Adipose tissue (tissue), 3 donors: ENCODE data around the gene CFAP61. TPM values are rescaled to one million over a fixed set of nuclear protein-coding genes. Genes with fewer than 3 reads are reported as not detected.
"Not testable (repeated sequence)": the region's sequence is repeated elsewhere in the genome, so short reads cannot be mapped to it uniquely, and the experiment has no call there.

Experiments
- H3K27ac ChIP-seq: one replicate; pipeline ENCODE4 v1.5.1; 2013; ENCODE audit warnings: low read depth, low read length
- WGBS, 3 donors: extraction: QIAGEN DNeasy Blood & Tissue Kit; methylation state at CpG; one replicate each; pipeline ENCODE4 v1.1.7; 2013; 5-methylcytosine and 5-hydroxymethylcytosine counted together
- polyA plus RNA-seq, 3 donors: library from polyadenylated mRNA; stranded (reverse); fragments of 200-250 nt; gene quantifications; one replicate each; pipeline ENCODE4 v1.2.3, GENCODE V29; 2013
- donor health status: healthy with polysubstance abuse.
- donor health status: Bipolar disorder and iron deficiency.
- donor health status: healthy.

The CFAP61 gene
- polyA plus RNA-seq, 3 donors = 0.24 TPM; not detected in 2

DNA sequence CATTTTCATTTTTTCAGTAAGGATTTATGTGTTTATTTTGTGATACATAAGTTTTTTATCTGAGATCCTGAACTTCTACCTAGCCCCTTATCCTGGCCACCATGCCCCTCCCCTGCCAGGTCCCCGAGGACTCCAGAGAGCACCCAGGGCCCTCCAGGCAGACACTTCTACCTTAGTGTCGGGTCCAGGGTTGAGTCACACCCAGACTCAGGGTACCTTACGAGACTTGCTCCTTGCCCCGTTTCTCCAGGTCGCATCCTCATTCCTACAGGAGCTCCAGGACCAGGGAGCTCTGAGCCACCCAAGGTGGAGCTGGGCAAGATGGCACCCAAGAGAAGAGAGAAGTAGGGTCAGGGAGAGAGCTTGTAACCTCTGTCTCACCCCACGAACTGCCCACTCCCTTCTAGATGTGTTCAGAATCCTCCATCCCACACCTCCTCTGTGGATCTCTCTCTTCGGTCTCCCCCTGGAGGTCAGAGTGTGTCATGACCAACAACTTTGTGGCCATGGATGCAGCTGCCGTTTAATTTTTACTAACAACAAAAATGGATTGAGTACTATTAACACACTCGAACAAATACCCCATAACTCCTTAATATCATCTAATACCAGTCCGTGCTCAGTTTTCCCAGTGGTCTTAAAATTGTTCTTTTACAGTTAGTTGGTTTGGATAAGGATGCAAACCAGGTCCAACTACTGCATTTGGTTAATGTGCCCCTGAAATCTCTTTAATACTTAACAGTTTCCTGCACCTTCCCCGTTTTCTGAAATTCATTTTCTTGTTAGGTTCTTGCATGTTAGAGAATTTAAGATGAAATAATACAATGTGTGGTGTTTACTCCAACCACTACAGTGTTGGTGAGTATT is 185.0 kb downstream of the CFAP61 start:
- WGBS, 3 donors = 41 to 47% (median 43%) methylated on average over 11 of the region's 11 CpGs
- H3K27ac ChIP-seq = no peak overlapping the region

DNA sequence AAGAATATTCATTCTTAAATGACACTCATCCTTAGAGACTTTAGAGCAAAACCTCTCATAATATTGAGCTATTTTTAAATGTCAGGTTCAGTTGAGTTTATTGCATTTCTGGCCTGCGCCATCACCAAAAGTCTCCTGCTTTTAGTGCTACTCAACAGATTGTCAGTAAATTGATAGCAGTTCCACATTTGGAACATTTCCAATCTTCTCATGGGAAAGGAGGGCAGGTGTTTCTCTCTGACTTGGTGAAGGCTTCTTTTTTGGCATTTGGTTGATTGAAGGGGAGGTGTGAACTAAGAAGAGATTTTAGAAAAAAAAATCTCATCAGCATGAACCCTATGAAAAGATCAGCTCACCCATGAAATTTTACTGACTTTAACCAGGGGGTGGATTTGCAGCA is 189.6 kb downstream of the CFAP61 start:
- 60 to 83% (median 75%) methylated on average over 1 of the region's 1 CpG for WGBS, 3 donors
- H3K27ac ChIP-seq = no peak overlapping the region

DNA sequence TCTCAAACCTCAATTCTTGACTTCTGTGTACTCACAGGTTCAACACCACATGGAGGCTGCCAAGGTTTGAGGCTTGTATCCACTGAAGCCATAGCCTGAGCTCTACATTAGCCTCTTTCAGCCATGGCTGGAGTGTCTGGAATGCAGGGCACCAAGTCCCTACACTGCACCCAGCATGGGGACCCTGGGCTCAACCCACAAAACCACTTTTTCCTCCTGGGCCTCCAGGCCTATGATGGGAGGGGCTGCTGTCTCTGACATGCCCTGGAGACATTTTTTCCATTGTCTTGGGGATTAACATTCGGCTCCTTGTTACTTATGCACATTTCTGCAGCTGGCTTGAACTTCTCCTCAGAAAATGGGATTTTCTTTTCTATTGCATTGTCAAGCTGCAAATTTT is 192.1 kb downstream of the CFAP61 start:
- WGBS, 3 donors = 75 to 91% (median 89%) methylated on average over 1 of the region's 1 CpG

DNA sequence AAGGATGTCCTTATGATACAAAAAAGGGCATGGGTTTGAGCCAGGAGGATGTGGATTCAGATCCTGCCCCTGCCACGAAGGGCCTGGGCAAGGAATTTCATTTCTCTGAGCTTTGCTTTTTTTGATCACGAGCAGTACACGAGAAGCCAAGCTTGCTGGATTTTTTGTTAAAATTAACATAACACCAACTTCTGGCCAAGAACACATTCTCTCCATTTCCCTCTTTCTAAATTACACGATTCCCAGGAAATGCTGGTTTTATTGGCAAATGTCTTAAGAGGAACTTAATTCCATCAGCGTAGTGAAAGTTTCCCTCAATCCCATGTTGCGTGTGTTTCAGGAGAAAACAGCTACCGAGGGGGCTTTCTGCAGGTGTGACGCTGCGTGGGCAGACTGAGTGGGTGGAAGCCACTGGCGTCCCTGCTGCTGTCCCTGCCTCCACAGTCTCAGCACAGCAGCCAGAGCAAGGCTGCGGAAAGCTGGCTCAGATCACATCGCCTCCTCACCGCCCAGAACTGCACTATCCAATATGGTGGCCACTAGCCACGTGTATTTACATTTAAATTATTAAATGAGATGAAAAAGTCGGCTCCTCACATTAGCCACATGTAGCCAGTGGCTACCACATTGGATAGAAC is 194.8 kb downstream of the CFAP61 start:
- H3K27ac ChIP-seq = no peak overlapping the region
- 79 to 83% (median 82%) methylated on average over 15 of the region's 15 CpGs for WGBS, 3 donors

More for the DNA sequence above, 192.1 kb downstream of the CFAP61 start:
- H3K27ac ChIP-seq = not testable (repeated sequence)

DNA sequence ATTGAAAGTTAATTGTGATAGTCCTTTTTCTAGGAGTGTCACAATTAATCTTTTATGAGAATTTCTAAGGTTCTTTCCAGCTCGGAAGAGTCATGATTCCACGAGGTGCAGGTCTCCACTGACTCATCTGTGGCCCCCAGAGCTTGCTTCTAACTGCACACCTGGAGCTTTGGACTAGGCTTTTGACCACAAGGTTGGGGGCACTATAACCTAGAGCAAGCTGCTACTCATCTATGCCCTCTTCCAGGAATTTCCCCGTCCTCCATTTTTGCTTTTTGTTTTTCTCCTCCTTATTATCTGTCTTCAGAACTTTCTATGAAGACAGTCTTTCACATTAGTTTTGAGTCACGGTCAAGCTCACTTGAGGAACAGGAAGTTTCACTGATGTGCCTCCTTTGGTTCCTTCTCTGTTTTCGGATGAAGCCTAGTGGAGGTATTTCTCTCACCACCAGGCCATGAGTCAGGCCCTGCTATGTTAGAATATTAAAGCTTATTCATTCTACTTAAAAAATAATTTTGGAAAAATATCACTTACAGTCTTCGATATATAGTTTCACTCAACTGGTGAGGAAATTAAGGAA is 196.4 kb downstream of the CFAP61 start:
- no peak overlapping the region for H3K27ac ChIP-seq
- WGBS, 3 donors = 69 to 89% (median 75%) methylated on average over 6 of the region's 6 CpGs

DNA sequence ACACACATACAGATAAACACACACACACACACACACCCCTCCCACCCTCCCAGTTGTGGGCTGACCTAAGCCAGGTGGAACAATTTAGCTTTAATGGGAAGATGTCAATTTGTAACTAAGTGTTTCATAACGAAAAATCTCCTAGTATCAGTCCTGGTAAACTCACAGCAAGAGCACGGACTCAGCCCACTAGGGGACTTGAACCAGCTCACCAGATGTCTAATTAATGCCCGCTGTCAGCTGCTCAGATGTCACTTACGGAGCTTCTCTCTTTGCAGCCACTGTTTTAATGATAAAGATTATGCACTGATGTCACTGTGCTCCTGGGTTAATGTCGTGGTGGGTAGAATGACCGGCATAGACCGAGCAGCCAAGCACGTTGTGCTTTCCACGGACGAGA is 199.0 kb downstream of the CFAP61 start:
- no peak overlapping the region for H3K27ac ChIP-seq
- 81 to 90% (median 86%) methylated on average over 10 of the region's 10 CpGs for WGBS, 3 donors

DNA sequence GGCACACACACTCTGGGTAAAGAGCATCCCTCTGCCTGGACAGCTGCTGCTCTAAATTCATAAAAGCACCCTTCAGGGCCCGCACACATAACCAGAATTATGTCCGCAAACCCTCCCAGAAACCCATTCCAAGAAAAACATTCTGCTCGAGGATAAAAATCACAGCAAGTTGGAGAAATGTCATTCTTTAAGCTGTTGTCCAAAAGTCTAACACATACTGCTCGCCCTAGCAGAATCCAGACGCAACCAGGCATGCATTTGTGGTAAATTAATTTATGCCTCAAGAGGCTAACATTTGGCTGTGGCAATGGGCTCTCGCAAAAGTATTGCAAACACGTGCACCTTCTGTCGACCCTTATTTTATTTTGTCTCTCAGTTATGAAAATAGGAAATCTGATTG is 199.5 kb downstream of the CFAP61 start:
- 69 to 74% (median 72%) methylated on average over 8 of the region's 8 CpGs for WGBS, 3 donors
- no peak overlapping the region for H3K27ac ChIP-seq

DNA sequence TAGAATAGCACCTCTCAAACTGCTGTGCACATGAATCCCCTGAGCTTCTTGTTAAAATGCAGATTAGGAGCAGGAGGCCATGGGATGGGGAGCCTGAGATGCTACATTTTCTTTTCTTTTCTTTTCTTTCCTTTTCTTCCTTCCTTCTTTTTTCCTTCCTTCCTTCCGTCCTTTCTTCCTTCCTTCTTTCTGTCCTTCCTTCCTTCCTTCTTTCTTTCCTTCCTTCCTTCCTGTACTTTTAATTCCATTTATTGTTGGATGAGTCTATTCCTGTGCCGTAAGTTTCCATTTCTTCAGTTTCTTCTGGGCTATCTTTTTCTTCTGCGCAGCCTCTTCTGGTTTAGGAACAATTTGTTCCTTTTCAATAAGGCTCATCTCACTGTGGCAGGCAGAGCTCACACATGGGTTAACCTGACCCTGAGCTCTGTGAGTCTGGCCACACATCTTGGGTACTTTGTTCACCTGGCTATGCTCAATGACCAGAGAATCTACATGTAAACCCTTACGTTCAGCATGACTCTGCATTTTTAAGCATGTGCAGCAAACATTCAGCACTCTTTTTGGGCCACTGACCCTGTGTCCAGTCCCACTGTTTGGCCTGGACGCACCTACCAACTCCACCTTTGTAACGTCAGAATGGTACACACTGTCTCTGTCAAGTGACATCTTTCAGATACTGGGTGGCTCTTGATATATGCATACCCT is 200.9 kb downstream of the CFAP61 start:
- 70 to 75% (median 75%) methylated on average over 6 of the region's 6 CpGs for WGBS, 3 donors
- H3K27ac ChIP-seq = no peak overlapping the region

DNA sequence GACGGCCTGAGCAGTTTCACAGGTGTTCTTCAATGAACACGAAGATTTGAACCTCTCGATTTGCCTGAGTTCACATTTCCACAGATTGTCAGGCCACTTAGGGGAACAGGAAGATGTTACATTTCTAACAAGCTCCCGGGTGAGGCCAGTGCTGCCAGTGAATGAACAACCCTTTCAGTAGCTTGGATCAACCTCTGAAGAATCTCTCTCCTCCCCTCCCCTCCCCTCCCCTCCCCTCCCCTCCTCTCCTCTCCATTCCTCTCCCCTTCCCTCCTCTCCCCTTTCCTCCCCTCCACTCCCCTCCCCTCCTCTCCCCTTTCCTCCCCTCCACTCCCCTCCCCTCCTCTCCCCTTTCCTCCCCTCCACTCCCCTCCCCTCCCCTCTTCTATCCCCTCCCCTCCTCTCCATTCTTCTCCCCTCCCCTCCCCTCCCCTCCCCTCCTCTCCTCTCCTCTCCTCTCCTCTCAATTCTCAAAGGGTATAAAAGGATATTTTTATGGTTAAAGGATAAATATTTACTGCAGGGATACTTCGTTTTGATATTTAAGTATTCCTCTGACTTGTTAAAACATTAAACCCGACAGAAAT is 201.5 kb downstream of the CFAP61 start:
- 47 to 61% (median 58%) methylated on average over 6 of the region's 6 CpGs for WGBS, 3 donors
- no peak overlapping the region for H3K27ac ChIP-seq

DNA sequence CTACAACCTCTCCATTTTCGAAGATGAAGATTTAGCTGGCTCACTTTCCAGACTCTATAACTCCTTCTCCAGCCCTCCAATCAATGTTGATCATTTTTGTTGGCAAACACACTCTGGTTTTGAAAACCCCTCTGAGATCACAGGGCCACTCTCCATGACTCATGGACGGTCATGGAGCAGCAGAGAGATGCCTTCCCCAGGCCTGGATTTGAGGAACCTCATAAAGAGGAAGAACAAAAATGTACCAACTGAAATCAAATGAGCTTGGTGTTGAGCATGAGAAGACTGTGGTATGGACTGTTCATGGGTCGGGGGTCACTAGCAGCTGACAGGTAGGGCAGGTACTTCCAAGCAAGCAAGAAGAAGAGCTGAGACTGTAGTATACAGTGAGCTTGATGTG is 202.8 kb downstream of the CFAP61 start:
- no peak overlapping the region for H3K27ac ChIP-seq
- 51 to 76% (median 59%) methylated on average over 3 of the region's 3 CpGs for WGBS, 3 donors

DNA sequence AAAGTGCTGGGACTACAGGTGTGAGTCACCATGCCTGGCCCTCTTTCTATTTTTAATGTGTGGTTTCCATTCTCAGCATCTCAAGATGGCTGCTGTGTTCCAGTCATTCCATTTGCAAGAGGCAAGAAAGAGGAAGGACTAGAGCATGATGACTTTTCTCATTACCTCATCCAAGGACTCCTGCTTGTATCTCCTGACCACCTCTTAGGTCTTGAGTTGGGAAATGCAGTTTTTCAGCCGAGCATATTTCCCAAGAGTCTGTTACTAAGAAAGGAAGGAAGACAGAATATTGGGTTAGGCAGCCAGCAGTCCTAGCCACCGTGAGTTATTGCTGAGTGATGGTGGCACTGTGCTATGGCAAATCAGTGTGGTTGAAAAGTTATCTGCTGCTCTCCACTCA is 207.2 kb downstream of the CFAP61 start:
- H3K27ac ChIP-seq = no peak overlapping the region
- 39 to 63% (median 44%) methylated on average over 2 of the region's 2 CpGs for WGBS, 3 donors

DNA sequence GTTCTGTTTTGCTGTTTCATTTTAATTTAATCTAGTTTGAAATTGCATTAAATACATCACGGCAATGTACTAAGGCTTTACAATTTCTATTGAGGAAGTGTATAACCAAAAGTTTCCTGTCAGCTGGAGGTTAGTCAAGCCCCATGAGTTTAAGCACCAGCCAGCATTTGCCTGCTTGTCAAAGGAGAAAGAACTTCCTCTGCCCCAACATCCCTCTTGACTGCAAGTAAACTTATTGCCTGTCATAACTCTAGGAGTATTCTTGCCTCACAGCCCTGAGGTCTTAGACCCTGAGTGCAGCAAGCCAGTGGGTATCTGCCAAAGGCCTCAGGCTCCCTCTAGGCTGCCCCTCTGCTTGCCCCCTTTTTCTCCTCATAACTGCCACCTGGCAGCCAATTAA is 208.8 kb downstream of the CFAP61 start:
- 34 to 76% (median 38%) methylated on average over 1 of the region's 1 CpG for WGBS, 3 donors
- no peak overlapping the region for H3K27ac ChIP-seq

DNA sequence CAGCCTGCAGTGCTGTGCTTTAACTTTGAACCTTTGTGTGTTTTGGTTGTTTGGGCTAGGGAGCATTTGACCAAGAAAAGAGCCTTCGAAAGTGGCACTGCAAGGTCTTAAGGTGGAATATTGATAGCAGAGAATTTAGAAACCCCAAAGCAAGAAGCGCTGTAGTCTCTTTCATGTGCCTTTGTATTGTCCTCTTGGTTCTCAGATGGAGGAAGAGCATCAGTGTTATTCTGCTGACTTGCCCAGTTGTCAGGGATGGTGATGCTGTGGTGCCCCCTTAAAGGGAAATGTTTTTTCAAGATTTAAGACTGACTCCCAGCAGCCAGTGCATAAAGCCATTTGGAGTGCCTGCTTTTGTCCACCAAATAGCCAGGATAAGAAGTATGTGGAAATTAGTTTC is 212.9 kb downstream of the CFAP61 start:
- WGBS, 3 donors = 57 to 74% (median 64%) methylated on average over 2 of the region's 2 CpGs

DNA sequence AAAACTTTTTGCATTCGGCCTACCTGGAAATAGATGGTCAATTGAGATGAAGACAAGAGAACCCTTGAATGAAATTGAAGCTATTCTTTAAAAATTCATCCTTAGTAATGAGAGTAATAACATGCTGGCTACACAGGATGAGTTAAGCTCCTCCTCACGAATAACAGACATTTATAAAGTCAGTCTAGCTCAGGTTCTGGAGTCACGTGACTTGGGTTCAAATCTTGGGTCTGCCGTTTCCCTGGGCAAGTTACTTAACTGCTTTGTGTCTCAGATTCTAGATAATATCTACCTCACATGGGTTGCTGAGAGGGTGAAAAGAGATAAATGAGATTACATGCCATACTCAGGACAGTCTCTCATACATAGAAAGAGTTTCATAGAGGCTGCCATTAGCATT is 214.2 kb downstream of the CFAP61 start:
- no peak overlapping the region for H3K27ac ChIP-seq
- WGBS, 3 donors = 66 to 87% (median 85%) methylated on average over 4 of the region's 4 CpGs

More for the DNA sequence above, 212.9 kb downstream of the CFAP61 start:
- H3K27ac ChIP-seq = no peak overlapping the region

DNA sequence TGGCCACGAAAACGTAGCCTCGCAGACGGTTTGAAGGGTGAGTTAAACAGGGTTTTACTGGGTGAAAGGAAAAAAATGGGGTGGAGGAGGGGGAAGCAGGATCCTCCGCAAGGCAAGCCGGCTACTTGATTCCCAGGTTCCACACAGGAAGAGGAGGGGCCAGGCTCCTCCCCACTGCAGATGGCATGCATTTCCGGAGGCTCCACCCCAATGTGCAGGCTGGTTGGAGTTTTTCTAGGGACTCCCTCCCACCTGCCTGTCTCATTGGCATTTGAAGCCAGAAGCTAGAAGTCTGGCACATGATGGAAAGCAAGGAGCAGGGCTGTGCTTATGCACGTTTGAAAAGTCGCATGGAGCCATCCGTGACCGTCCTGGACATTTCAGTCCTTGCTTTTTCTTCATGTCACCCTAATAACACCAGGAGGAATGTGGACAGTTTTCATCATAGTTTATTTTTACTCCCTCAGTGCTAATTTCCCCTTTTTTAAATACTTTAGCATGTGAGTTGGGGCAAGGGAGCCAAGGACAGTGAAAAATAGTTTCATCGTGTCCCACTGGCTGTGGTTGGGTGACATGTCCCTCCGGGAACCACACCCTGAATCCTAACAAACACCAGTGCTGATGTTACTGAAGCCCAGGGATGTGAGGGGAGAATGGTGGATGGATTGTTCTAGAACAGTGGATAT is 215.5 kb downstream of the CFAP61 start:
- 62 to 75% (median 63%) methylated on average over 13 of the region's 13 CpGs for WGBS, 3 donors
- H3K27ac ChIP-seq = no peak overlapping the region

DNA sequence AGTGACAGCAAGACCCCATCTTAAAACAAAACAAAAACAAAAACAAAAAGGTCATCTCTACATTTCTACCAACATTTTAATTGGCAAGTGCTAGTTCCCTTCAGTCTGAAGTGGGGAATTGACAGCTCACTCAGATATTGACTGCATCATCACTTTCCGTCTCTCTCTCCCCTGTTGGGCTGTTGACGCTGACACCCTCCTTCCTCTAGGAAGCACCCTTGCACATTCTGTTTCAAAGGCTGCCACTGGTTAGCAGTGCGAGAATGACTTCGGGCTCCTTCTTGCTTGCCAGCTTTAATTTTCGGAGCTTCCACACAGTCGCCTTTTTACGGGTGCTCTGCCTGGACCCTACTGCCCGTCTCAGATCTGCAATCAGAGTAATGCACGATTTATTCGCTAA is 218.9 kb downstream of the CFAP61 start:
- no peak overlapping the region for H3K27ac ChIP-seq
- 77 to 81% (median 80%) methylated on average over 10 of the region's 10 CpGs for WGBS, 3 donors

DNA sequence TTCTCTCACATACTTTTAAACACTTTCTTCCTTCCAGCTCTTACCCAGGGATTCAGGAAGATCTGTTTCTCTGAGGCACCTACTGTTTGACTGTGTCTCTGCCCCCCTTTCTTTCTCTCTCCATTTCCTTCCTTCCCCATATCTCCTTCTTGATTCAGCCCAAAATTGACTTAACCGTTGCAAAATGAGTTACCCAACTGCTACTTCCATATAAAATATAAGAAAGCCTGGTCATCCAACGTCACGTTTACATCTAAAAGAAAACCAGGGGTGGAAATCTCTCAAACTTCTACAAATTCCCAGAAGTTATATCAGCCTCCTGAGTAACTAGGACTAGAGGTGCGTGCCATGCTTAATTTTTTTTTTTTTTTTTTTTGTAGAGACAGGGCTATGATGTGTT is 220.4 kb downstream of the CFAP61 start:
- WGBS, 3 donors = 55 to 83% (median 68%) methylated on average over 4 of the region's 4 CpGs
- no peak overlapping the region for H3K27ac ChIP-seq

DNA sequence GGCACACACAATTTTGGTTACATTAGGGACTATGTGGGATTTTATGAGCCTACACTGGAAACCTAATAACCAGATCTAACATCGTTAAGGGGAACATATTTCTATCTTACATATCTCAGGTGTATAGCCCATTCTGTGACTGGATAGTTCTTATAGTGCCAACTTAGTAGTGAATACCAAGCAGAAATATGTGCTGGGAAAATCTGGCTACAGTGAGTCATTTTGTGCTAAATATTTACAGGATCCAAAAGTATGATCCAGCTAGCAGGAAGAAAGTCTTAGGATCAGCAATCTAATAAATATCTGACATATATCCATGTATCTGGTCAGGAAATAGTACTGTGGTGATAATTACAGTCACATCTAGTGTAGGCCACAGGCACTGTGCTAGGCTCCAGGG is 221.0 kb downstream of the CFAP61 start:
- no peak overlapping the region for H3K27ac ChIP-seq
- WGBS, 3 donors = 92 to 100% (median 97%) methylated on average over 1 of the region's 1 CpG
